ENCODE data around the gene REL. TPM values are rescaled to one million over a fixed set of nuclear protein-coding genes. Genes with fewer than 3 reads are reported as not detected.

REL gene
- total and polyA plus RNA-seq, 2 of the 13 experiments (the other 11 are each of a cell fraction or from before 2014, with no cell fraction given): 3.7 to 7.0 TPM

GRCh38 chr2:60855989-60856669 is 25.2 kb upstream of the REL start:
- H3K27ac ChIP-seq (ENCODE audit: extremely low read length, insufficient read depth, low read length): no peak overlapping the region
- no peaks in the 10 kb centered on the region for H3K9me3 ChIP-seq (ENCODE audit: low read length)
- no peak overlapping the region for H2AFZ ChIP-seq (ENCODE audit: low read length)
- WGBS (ENCODE audit: low lambda C conversion rate): 24% methylated on average over 5 of the region's 5 CpGs
- DNase-seq (ENCODE audit: low spot score) (no peak), ATAC-seq (no peak), FAIRE-seq (no peak)
- BruUV-seq (replicated peaks): no TSS peak
- peaks cover 16% of the 10 kb centered on the region for H3K4me1 ChIP-seq (ENCODE audit: insufficient read depth, low read length)
- H4K20me1 ChIP-seq (ENCODE audit: insufficient read depth, low read length): no peaks in the 10 kb centered on the region
- POLR2A ChIA-PET: no interaction called here
- no peak for TF ChIP-seq MLLT10 (CRISPR knock-in tag; IDR thresholded peaks at IDR 0.05)
- no peak for TF ChIP-seq ZNF780A (CRISPR knock-in tag; IDR thresholded peaks at IDR 0.05)
- TF ChIP-seq ZNF256 (CRISPR knock-in tag; conservative IDR thresholded peaks at IDR 0.05): no peak
- no peak for TF ChIP-seq BRF2 (CRISPR knock-in tag; IDR thresholded peaks at IDR 0.05)
- TF ChIP-seq FLYWCH1 (CRISPR knock-in tag; IDR thresholded peaks at IDR 0.05): no peak
- TF ChIP-seq DMTF1 (CRISPR knock-in tag; IDR thresholded peaks at IDR 0.05): no peak
- no peak for TF ChIP-seq SYNCRIP (IDR thresholded peaks at IDR 0.05; ENCODE audit: insufficient read depth, low read depth, low read length)
- no peak for TF ChIP-seq ZFP36 (IDR thresholded peaks at IDR 0.05; ENCODE audit: borderline replicate concordance, low read depth, low read length, partially characterized antibody)
- TF ChIP-seq, protein P1, sequence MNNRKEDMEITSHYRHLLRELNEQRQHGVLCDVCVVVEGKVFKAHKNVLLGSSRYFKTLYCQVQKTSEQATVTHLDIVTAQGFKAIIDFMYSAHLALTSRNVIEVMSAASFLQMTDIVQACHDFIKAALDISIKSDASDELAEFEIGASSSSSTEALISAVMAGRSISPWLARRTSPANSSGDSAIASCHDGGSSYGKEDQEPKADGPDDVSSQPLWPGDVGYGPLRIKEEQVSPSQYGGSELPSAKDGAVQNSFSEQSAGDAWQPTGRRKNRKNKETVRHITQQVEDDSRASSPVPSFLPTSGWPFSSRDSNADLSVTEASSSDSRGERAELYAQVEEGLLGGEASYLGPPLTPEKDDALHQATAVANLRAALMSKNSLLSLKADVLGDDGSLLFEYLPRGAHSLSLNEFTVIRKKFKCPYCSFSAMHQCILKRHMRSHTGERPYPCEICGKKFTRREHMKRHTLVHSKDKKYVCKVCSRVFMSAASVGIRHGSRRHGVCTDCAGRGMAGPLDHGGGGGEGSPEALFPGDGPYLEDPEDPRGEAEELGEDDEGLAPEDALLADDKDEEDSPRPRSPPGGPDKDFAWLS (CRISPR knock-in tag; IDR thresholded peaks at IDR 0.05; ENCODE audit: borderline replicate concordance): no peak
- TF ChIP-seq HNF4G (IDR thresholded peaks at IDR 0.05; ENCODE audit: borderline replicate concordance, low read depth, low read length): no peak
- TF ChIP-seq HNF4G (CRISPR knock-in tag; IDR thresholded peaks at IDR 0.05; ENCODE audit: borderline replicate concordance, low read depth): no peak
- TF ChIP-seq ZFY (CRISPR knock-in tag; IDR thresholded peaks at IDR 0.05): no peak
- TF ChIP-seq ZNF12 (CRISPR knock-in tag; IDR thresholded peaks at IDR 0.05): no peak
- TF ChIP-seq POLR2AphosphoS5 (IDR thresholded peaks at IDR 0.05; ENCODE audit: low read depth, low read length): no peak
- no peak for TF ChIP-seq HIVEP1 (CRISPR knock-in tag; IDR thresholded peaks at IDR 0.05)
- no peak for TF ChIP-seq ZNF326 (CRISPR knock-in tag; IDR thresholded peaks at IDR 0.05; ENCODE audit: borderline replicate concordance)
- no peak for TF ChIP-seq NR2F6 (IDR thresholded peaks at IDR 0.05)
- no peak for TF ChIP-seq NR2F6 (CRISPR knock-in tag; IDR thresholded peaks at IDR 0.05)
- no peak for TF ChIP-seq JUN (CRISPR knock-in tag; IDR thresholded peaks at IDR 0.05)
- TF ChIP-seq POLR2AphosphoS2 (IDR thresholded peaks at IDR 0.05; ENCODE audit: low read depth, low read length): no peak
- TF ChIP-seq SNRNP70 (IDR thresholded peaks at IDR 0.05; ENCODE audit: low read depth, low read length): no peak
- TF ChIP-seq, protein P2, sequence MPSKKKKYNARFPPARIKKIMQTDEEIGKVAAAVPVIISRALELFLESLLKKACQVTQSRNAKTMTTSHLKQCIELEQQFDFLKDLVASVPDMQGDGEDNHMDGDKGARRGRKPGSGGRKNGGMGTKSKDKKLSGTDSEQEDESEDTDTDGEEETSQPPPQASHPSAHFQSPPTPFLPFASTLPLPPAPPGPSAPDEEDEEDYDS (CRISPR knock-in tag; IDR thresholded peaks at IDR 0.05): no peak
- H3K79me2 ChIP-seq (ENCODE audit: insufficient read depth, low read length): no peaks in the 10 kb centered on the region
- H3K4me3 ChIP-seq (replicated peaks in 1 of 3; ENCODE audit: insufficient read depth in 1 of 3, low read depth in 2 of 3, low read length in 3 of 3): no peak overlapping the region
- in situ Hi-C loops (cut with HindIII; ENCODE audit: extremely low pct_ligation_motif_present, low pct_unique_long_range_greater_than_20kb) (no loop called here), intact Hi-C loops (cut with micrococcal nuclease; ENCODE audit: unreplicated experiment) (loop anchor here (1.0 kb wide), 1 partner anchor 43 kb away; no protein-coding TSS in a partner anchor)
- no peaks in the 10 kb centered on the region for H3K36me3 ChIP-seq (replicated peaks in 1 of 2; ENCODE audit: control insufficient read depth in 1 of 2, insufficient read depth in 2 of 2, low read length in 2 of 2)
- CTCF ChIA-PET (ENCODE audit: low intra/inter-chr PET ratio, low total read pairs): no interaction called here
- no peak overlapping the region for H3K9ac ChIP-seq (ENCODE audit: insufficient read depth, low read depth, low read length)
- H3K4me2 ChIP-seq (ENCODE audit: low read depth, low read length): no peak overlapping the region
- no peaks in the 10 kb centered on the region; a peak in 1 of 5 replicates for H3K27me3 ChIP-seq (ENCODE audit: control insufficient read depth in 1 of 2, insufficient read depth in 2 of 2, low read length in 2 of 2)
